Testis (tissue), 3 donors: ENCODE measurements around the gene CASP4. TPM values are rescaled to one million over a fixed set of nuclear protein-coding genes. Genes with fewer than 3 reads are reported as not detected.

ENCODE experiments used
- DNase-seq: peaks from one replicate; pipeline ENCODE4 v3.0.0-alpha.2; 2019
- H3K27ac ChIP-seq, 2 donors: fragments of 200-600 bp; sonication (generic); one replicate each; pipeline ENCODE4 v1.5.1; 2019
- H3K27me3 ChIP-seq: fragments of 200-600 bp; sonication (generic); one replicate; pipeline ENCODE4 v1.5.1; 2019
- H3K36me3 ChIP-seq: fragments of 200-600 bp; sonication (generic); one replicate; pipeline ENCODE4 v1.5.1; 2017; ENCODE audit warnings: low read depth; ENCODE audit errors: missing control alignments
- H3K4me1 ChIP-seq: fragments of 200-600 bp; sonication (generic); one replicate; pipeline ENCODE4 v1.5.1; 2019
- H3K4me3 ChIP-seq, 2 donors: fragments of 200-600 bp; sonication (generic); one replicate each; pipeline ENCODE4 v1.5.1; 2017 to 2019
- H3K9me3 ChIP-seq: fragments of 200-600 bp; sonication (generic); one replicate; pipeline ENCODE4 v1.5.1; 2017
- CTCF ChIP-seq, 3 experiments: fragments of 450-650 bp in 2 of 3; fragments of 200-600 bp in 1 of 3; sonication (generic) in 1 of 3; IDR thresholded peaks; one replicate each; pipeline ENCODE4 v1.5.1; 2016 to 2019; ENCODE audit warnings: antibody characterized with exemption in 3 of 3, mild to moderate bottlenecking in 2 of 3, moderate library complexity in 1 of 3
- POLR2A ChIP-seq: fragments of 450-650 bp; IDR thresholded peaks from one replicate; pipeline ENCODE4 v1.6.1; 2017; ENCODE audit warnings: antibody characterized with exemption, mild to moderate bottlenecking, moderate library complexity
- WGBS, 2 donors: methylation state at CpG; one replicate each; pipeline ENCODE4 v1.1.5; 2018; 5-methylcytosine and 5-hydroxymethylcytosine counted together
- intact Hi-C: fragments of 100-400 bp; cut with DNase I; formaldehyde crosslinking; loops from one replicate; pipeline ENCODE4 v1.15.1; 2023; ENCODE audit warnings: low total_unique reads
- polyA plus RNA-seq: library from polyadenylated mRNA; stranded (reverse); fragments of 350-450 nt; fragmentation: Illumina TruSeq; extraction: RNeasy Lipid Tissue Mini Kit (QIAGEN cat#74804); gene quantifications from one replicate; pipeline ENCODE4 v1.2.3, GENCODE V29; 2014; ENCODE audit warnings: low read depth, low replicate concordance; ENCODE audit not compliant: insufficient read depth
- total RNA-seq, 2 donors: library from RNA; depleted of rRNA; stranded (reverse); fragments of >200 nt; gene quantifications; one replicate each; pipeline ENCODE4 v1.2.3, GENCODE V29; 2016

The CASP4 gene
- total and polyA plus RNA-seq, 3 donors from 2014 or later = 12.9 to 20.7 (median 16.1) TPM

- Histone ChIP-seq H3K9me3 (no peaks in the 10 kb centered on the region), H3K27me3 (no peaks in the 10 kb centered on the region), H3K4me1 (no peaks in the 10 kb centered on the region), H3K4me3 (no peak overlapping the region), H3K36me3 (no peaks in the 10 kb centered on the region), H3K27ac (no peak overlapping the region)
- DNase-seq = no peak
- TF ChIP-seq POLR2A (no peak), CTCF (IDR thresholded peaks at IDR 0.05) (no peak)
- intact Hi-C loops = no loop called here
These were observed 2.4 kb upstream of the CASP4 start for GRCh38 chr11:104970756-104971155.

GRCh38 chr11:104968856-104969776, 742 bp upstream of the CASP4 start:
- WGBS, 2 donors = 33 to 38% methylated on average over 9 to 16 of the region's 16 CpGs
- no peaks in the 10 kb centered on the region for H3K9me3 ChIP-seq
- H3K27ac ChIP-seq = peak overlapping the region; percentile 18 to 82
- DNase-seq = peak; percentile 34
- intact Hi-C loops = no loop called here
- no peaks in the 10 kb centered on the region for H3K4me1 ChIP-seq
- H3K36me3 ChIP-seq = no peaks in the 10 kb centered on the region
- no peaks in the 10 kb centered on the region for H3K27me3 ChIP-seq
- no peak for TF ChIP-seq POLR2A
- no peak for TF ChIP-seq CTCF (IDR thresholded peaks at IDR 0.05)
- peak overlapping the region; percentile 58 to 61 for H3K4me3 ChIP-seq

DNA sequence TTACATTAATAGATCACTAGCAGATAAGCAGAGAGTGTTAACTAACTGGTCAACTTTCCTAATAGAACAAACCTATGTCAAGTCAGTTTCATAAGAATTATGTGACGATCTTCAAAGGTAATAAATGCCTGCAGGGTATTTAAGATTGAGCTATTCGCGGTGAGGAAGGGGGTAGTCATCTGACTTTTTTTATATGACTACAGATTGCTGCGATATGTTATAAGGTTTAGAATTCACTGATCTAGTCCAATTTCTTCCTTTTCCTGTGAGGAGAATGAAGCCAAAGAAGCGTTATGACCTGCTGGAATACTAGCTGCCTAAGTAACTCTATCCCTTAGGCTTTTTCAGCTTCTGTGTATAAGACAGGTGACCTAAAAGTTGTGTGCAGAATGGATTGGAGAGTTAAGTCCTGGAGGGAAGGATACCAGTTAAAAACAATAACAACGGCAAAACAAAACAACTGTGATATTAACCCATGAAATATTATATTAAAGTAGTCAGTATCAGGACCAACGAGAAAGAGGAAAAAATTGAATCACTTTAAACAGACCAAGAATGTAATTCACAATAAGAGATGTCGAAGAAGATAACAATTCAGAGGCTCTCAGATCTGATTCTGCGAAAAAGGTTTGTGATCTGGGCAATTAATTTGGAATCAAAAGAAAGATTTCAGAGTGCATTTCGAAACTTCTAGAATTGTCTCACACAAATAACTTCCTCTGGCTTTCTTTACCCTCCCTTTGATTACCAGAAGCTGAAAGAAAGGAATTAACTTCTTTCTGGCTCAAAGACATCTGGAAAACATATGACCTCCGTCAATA, 630 bp downstream of the CASP4 start:
- H3K4me1 ChIP-seq = no peaks in the 10 kb centered on the region
- peak overlapping the region; percentile 58 to 61 for H3K4me3 ChIP-seq
- no peaks in the 10 kb centered on the region for H3K9me3 ChIP-seq
- intact Hi-C loops = no loop called here
- TF ChIP-seq POLR2A = no peak
- TF ChIP-seq CTCF (IDR thresholded peaks at IDR 0.05) = no peak
- no peaks in the 10 kb centered on the region for H3K36me3 ChIP-seq
- H3K27ac ChIP-seq = peak overlapping the region; percentile 18 to 82
- no peak for DNase-seq
- no peaks in the 10 kb centered on the region for H3K27me3 ChIP-seq
- WGBS, 2 donors = 21 to 37% methylated on average over 11 of the region's 11 CpGs

GRCh38 chr11:104965735-104966134, 2.6 kb downstream of the CASP4 start:
- intact Hi-C loops = no loop called here
- Histone ChIP-seq H3K36me3 (no peaks in the 10 kb centered on the region), H3K27ac (no peak overlapping the region), H3K4me1 (no peaks in the 10 kb centered on the region), H3K9me3 (no peaks in the 10 kb centered on the region), H3K27me3 (no peaks in the 10 kb centered on the region), H3K4me3 (no peak overlapping the region)
- TF ChIP-seq CTCF (IDR thresholded peaks at IDR 0.05) = no peak
- TF ChIP-seq POLR2A = no peak
- WGBS, 2 donors = 85 to 95% methylated on average over 5 of the region's 5 CpGs
- DNase-seq = no peak
